ENCODE measurements around the gene IL27RA. TPM values are rescaled to one million over a fixed set of nuclear protein-coding genes. Genes with fewer than 3 reads are reported as not detected.

The IL27RA gene
- total and polyA plus RNA-seq, 2 donors from 2014 or later, result 3.1 to 14.1 TPM

GRCh38 chr19:14061081-14061749 is 29.7 kb downstream of the IL27RA start:
- peak overlapping the region; percentile 91 to 93 for H3K27ac ChIP-seq (ENCODE audit: low read depth in 2 of 2, low read length in 2 of 2)
- peak overlapping the region in 2 of 3 donors; percentile 32 to 77 for H3K9ac ChIP-seq (ENCODE audit: low read length in 3 of 3)
- peaks cover 0 to 14% (median 11%) of the 10 kb centered on the region in 3 donors for H3K4me1 ChIP-seq (ENCODE audit: control insufficient read depth in 2 of 3, insufficient read depth in 2 of 3, low read depth in 1 of 3, low read length in 3 of 3)
- no peaks in the 10 kb centered on the region for H3K27me3 ChIP-seq (ENCODE audit: control insufficient read depth, insufficient read depth, low read length)
- TF ChIP-seq, protein P1, sequence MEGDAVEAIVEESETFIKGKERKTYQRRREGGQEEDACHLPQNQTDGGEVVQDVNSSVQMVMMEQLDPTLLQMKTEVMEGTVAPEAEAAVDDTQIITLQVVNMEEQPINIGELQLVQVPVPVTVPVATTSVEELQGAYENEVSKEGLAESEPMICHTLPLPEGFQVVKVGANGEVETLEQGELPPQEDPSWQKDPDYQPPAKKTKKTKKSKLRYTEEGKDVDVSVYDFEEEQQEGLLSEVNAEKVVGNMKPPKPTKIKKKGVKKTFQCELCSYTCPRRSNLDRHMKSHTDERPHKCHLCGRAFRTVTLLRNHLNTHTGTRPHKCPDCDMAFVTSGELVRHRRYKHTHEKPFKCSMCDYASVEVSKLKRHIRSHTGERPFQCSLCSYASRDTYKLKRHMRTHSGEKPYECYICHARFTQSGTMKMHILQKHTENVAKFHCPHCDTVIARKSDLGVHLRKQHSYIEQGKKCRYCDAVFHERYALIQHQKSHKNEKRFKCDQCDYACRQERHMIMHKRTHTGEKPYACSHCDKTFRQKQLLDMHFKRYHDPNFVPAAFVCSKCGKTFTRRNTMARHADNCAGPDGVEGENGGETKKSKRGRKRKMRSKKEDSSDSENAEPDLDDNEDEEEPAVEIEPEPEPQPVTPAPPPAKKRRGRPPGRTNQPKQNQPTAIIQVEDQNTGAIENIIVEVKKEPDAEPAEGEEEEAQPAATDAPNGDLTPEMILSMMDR (IDR thresholded peaks at IDR 0.05; ENCODE audit: borderline replicate concordance, extremely low read depth, insufficient read depth), result no peak
- H3K4me3 ChIP-seq (ENCODE audit: low read length in 3 of 3), result peak overlapping the region; percentile 36 to 68 (median 60)
- no peaks in the 10 kb centered on the region for H3K36me3 ChIP-seq (ENCODE audit: control insufficient read depth in 2 of 3, insufficient read depth in 3 of 3, low read length in 3 of 3)
- FAIRE-seq, result no peak
- DNase-seq, result no peak
- intact Hi-C loops (cut with DNase I), result no loop called here
- no peaks in the 10 kb centered on the region for H3K9me3 ChIP-seq (ENCODE audit: control insufficient read depth in 2 of 3, insufficient read depth in 1 of 3, low read length in 3 of 3)

GRCh38 chr19:14061751-14062557 is 30.4 kb downstream of the IL27RA start, which contains the start of gene PALM3:
TSS of gene PALM3 (minus strand) at chr19:14062076. CDS start at chr19:14061980, 96 bp downstream.
- TF ChIP-seq, protein P1 (IDR thresholded peaks at IDR 0.05; ENCODE audit: borderline replicate concordance, extremely low read depth, insufficient read depth), result peak; percentile 2
- Histone ChIP-seq H3K4me1 (ENCODE audit: control insufficient read depth in 2 of 3, insufficient read depth in 2 of 3, low read depth in 1 of 3, low read length in 3 of 3) (peaks cover 0 to 14% (median 11%) of the 10 kb centered on the region in 3 donors), H3K9ac (ENCODE audit: low read length in 3 of 3) (peak within 1 kb of the TSS in 2 of 3 donors; percentile 32 to 77), H3K9me3 (ENCODE audit: control insufficient read depth in 2 of 3, insufficient read depth in 1 of 3, low read length in 3 of 3) (no peaks in the 10 kb centered on the region), H3K36me3 (ENCODE audit: control insufficient read depth in 2 of 3, insufficient read depth in 3 of 3, low read length in 3 of 3) (no peaks in the 10 kb centered on the region), H3K4me3 (ENCODE audit: low read length in 3 of 3) (peak within 1 kb of the TSS; percentile 36 to 68 (median 60)), H3K27me3 (ENCODE audit: control insufficient read depth, insufficient read depth, low read length) (no peaks in the 10 kb centered on the region), H3K27ac (ENCODE audit: low read depth in 2 of 2, low read length in 2 of 2) (peak within 1 kb of the TSS; percentile 91 to 93)
- DNase-seq (peak; percentile 86 to 95 (median 88)), FAIRE-seq (no peak)
- intact Hi-C loops (cut with DNase I), result no loop called here

DNA sequence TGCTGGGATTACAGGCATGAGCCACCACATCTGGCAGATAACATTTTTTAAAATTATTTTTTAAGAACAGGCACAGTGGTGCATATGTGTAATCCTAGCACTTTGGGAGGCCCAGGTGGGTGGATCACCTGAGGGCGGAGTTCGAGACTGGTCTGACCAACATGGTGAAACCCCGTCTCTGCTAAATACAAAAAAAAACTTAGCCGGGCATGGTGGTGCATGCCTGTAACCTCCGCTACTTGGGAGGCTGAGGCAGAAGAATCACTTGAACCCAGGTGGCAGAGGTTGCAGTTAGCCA is 30.9 kb downstream of the IL27RA start:
- intact Hi-C loops (cut with DNase I), result no loop called here
- Histone ChIP-seq H3K9me3 (ENCODE audit: control insufficient read depth in 2 of 3, insufficient read depth in 1 of 3, low read length in 3 of 3) (no peaks in the 10 kb centered on the region), H3K27me3 (ENCODE audit: control insufficient read depth, insufficient read depth, low read length) (no peaks in the 10 kb centered on the region), H3K4me3 (ENCODE audit: low read length in 3 of 3) (peak overlapping the region in 2 of 3 donors; percentile 24 to 68), H3K27ac (ENCODE audit: low read depth in 2 of 2, low read length in 2 of 2) (peak overlapping the region in 1 of 2 donors; percentile 9), H3K4me1 (ENCODE audit: control insufficient read depth in 2 of 3, insufficient read depth in 2 of 3, low read depth in 1 of 3, low read length in 3 of 3) (peaks cover 0 to 14% (median 11%) of the 10 kb centered on the region in 3 donors), H3K9ac (ENCODE audit: low read length in 3 of 3) (no peak overlapping the region), H3K36me3 (ENCODE audit: control insufficient read depth in 2 of 3, insufficient read depth in 3 of 3, low read length in 3 of 3) (no peaks in the 10 kb centered on the region)
- DNase-seq (no peak), FAIRE-seq (no peak)
- TF ChIP-seq, protein P1 (IDR thresholded peaks at IDR 0.05; ENCODE audit: borderline replicate concordance, extremely low read depth, insufficient read depth), result no peak

Measured in kidney (tissue), 14 donors.